Natural killer cell (primary cell): ENCODE measurements around the gene TTC38. TPM values are rescaled to one million over a fixed set of nuclear protein-coding genes. Genes with fewer than 3 reads are reported as not detected.

ENCODE experiments used
- ATAC-seq, 3 donors: fragments of 150-1000 bp in 2 of 3; fragments of 200-7000 bp in 1 of 3; cut with Tn5 transposase; 1 replicate in 1 of 3; 2 replicates in 2 of 3; pipeline ENCODE4 v1.10.0; 2021; ENCODE audit warnings: mild to moderate bottlenecking in 2 of 3, moderate library complexity in 2 of 3
- DNase-seq, 2 donors: peaks; one replicate each; pipeline versions ENCODE4 v3.0.0 to v3.0.0-alpha.2; 2013 to 2021; ENCODE audit warnings: mixed read lengths in 1 of 2
- H3K27ac ChIP-seq: one replicate; pipeline ENCODE4 v1.5.1; 2013; ENCODE audit warnings: mild to moderate bottlenecking, low read length
- H3K27me3 ChIP-seq: one replicate; pipeline ENCODE4 v1.6.1; 2013; ENCODE audit warnings: low read length; ENCODE audit not compliant: control insufficient read depth, insufficient read depth
- H3K36me3 ChIP-seq: one replicate; pipeline ENCODE4 v1.6.1; 2013; ENCODE audit warnings: low read length; ENCODE audit not compliant: control insufficient read depth, insufficient read depth
- H3K4me1 ChIP-seq: one replicate; pipeline ENCODE4 v1.6.1; 2013; ENCODE audit warnings: low read length; ENCODE audit not compliant: control insufficient read depth, insufficient read depth
- H3K4me3 ChIP-seq: one replicate; pipeline ENCODE4 v1.5.1; 2013; ENCODE audit warnings: low read length
- H3K9me3 ChIP-seq: one replicate; pipeline ENCODE4 v1.6.1; 2013; ENCODE audit warnings: low read length; ENCODE audit not compliant: control insufficient read depth, insufficient read depth
- H3K27ac Mint-ChIP-seq, 2 donors: one replicate each; pipeline ENCODE4 v1.8.0; 2022; ENCODE audit warnings: mild to moderate bottlenecking in 2 of 2, mixed read lengths in 2 of 2, moderate library complexity in 1 of 2
- H3K27me3 Mint-ChIP-seq, 2 donors: one replicate each; pipeline ENCODE4 v1.8.0; 2022; ENCODE audit warnings: low read depth in 2 of 2, mixed read lengths in 2 of 2
- H3K36me3 Mint-ChIP-seq: one replicate; pipeline ENCODE4 v1.8.0; 2022; ENCODE audit warnings: mixed read lengths
- H3K4me1 Mint-ChIP-seq, 2 donors: one replicate each; pipeline ENCODE4 v1.8.0; 2022; ENCODE audit warnings: mixed read lengths in 2 of 2
- H3K4me3 Mint-ChIP-seq: one replicate; pipeline ENCODE4 v1.8.0; 2022; ENCODE audit warnings: mild to moderate bottlenecking, moderate library complexity, mixed read lengths
- H3K9me3 Mint-ChIP-seq, 2 donors: one replicate each; pipeline ENCODE4 v1.8.0; 2022; ENCODE audit warnings: mixed read lengths in 2 of 2
- WGBS: methylation state at CpG from one replicate; pipeline ENCODE4 v1.1.7; 2013; ENCODE audit warnings: missing lambda C conversion rate; ENCODE audit not compliant: insufficient coverage; 5-methylcytosine and 5-hydroxymethylcytosine counted together
- intact Hi-C: fragments of 100-400 bp; cut with micrococcal nuclease; formaldehyde crosslinking; loops from one replicate; pipeline ENCODE4 v1.14.2; 2022
- total RNA-seq, 4 donors: library from RNA; stranded (reverse); fragments of 120-200 nt in 1 of 4; gene quantifications; one replicate each; pipeline versions ENCODE4 v1.2.3 to v1.2.4, GENCODE V29; 2013 to 2022
- TF ChIP-seq, protein P1 (sequence below): fragments of 200-600 bp; IDR thresholded peaks from one replicate; pipeline ENCODE4 v1.8.0; 2022; ENCODE audit warnings: antibody characterized with exemption

Gene TTC38
- total RNA-seq, 3 donors from 2014 or later (not counting 1 experiment from before 2014, with no cell fraction given) = 251 to 313 (median 312) TPM

- DNase-seq = no peak
- ATAC-seq = no peak
- H3K27me3 ChIP-seq = no peaks in the 10 kb centered on the region
- TF ChIP-seq, protein P1, sequence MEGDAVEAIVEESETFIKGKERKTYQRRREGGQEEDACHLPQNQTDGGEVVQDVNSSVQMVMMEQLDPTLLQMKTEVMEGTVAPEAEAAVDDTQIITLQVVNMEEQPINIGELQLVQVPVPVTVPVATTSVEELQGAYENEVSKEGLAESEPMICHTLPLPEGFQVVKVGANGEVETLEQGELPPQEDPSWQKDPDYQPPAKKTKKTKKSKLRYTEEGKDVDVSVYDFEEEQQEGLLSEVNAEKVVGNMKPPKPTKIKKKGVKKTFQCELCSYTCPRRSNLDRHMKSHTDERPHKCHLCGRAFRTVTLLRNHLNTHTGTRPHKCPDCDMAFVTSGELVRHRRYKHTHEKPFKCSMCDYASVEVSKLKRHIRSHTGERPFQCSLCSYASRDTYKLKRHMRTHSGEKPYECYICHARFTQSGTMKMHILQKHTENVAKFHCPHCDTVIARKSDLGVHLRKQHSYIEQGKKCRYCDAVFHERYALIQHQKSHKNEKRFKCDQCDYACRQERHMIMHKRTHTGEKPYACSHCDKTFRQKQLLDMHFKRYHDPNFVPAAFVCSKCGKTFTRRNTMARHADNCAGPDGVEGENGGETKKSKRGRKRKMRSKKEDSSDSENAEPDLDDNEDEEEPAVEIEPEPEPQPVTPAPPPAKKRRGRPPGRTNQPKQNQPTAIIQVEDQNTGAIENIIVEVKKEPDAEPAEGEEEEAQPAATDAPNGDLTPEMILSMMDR = no peak
- Mint-ChIP-seq H3K27ac (no peak overlapping the region), H3K27me3 (no peaks in the 10 kb centered on the region), H3K4me1 (peaks cover 0 to 5% of the 10 kb centered on the region in 2 donors), H3K9me3 (no peaks in the 10 kb centered on the region), H3K4me3 (no peak overlapping the region), H3K36me3 (no peaks in the 10 kb centered on the region)
- H3K4me3 ChIP-seq = no peak overlapping the region
- H3K4me1 ChIP-seq = peaks cover 2% of the 10 kb centered on the region
- WGBS = over 99% methylated on average over 15 of the region's 15 CpGs
- no peaks in the 10 kb centered on the region for H3K36me3 ChIP-seq
- no peaks in the 10 kb centered on the region for H3K9me3 ChIP-seq
- intact Hi-C loops = no loop called here
- no peak overlapping the region for H3K27ac ChIP-seq
Observed at GRCh38 chr22:46318576-46318975, 50.8 kb downstream of the TTC38 start.

- TF ChIP-seq, protein P1 = no peak
- Mint-ChIP-seq H3K27me3 (no peaks in the 10 kb centered on the region), H3K36me3 (no peaks in the 10 kb centered on the region), H3K9me3 (no peaks in the 10 kb centered on the region), H3K4me1 (peaks cover 0 to 5% of the 10 kb centered on the region in 2 donors), H3K4me3 (no peak overlapping the region), H3K27ac (no peak overlapping the region)
- Histone ChIP-seq H3K4me3 (no peak overlapping the region), H3K9me3 (no peaks in the 10 kb centered on the region), H3K27ac (no peak overlapping the region), H3K4me1 (no peaks in the 10 kb centered on the region), H3K36me3 (no peaks in the 10 kb centered on the region), H3K27me3 (no peaks in the 10 kb centered on the region)
- ATAC-seq = no peak
- no peak for DNase-seq
- WGBS = 98% methylated on average over 10 of the region's 10 CpGs
- intact Hi-C loops = no loop called here
Observed at GRCh38 chr22:46319319-46319718, 51.5 kb downstream of the TTC38 start.

DNA sequence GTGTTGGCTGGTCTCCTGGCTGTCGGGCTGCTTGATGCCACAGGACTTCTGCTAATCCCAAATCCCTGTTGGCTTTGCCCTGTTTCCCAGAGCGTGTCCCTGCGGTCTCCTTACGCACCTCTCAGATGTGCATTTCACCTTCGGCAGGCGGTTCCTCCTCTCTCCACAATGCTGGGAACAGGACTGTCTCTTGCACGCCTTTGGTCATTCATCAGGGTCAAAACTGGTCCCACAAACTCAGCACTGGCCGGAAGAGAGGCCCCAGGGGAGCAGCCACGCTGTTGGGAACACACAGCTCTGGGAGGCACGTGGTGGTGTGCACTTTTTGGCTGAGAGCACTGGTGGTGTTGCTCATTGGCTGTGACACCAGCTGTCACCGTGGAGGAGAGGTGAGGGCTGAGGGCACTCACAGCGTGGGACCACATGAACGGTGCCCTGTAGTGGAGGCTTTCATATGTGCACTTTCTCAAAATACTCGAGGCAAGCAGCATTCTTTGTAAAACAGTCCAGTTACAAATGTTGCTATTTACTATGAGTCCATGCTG is 52.4 kb downstream of the TTC38 start:
- Histone ChIP-seq H3K4me3 (no peak overlapping the region), H3K9me3 (no peaks in the 10 kb centered on the region), H3K27me3 (no peaks in the 10 kb centered on the region), H3K27ac (no peak overlapping the region), H3K36me3 (no peaks in the 10 kb centered on the region), H3K4me1 (no peaks in the 10 kb centered on the region)
- DNase-seq = no peak
- intact Hi-C loops = no loop called here
- 98% methylated on average over 14 of the region's 14 CpGs for WGBS
- no peak for ATAC-seq
- no peaks in the 10 kb centered on the region for H3K36me3 Mint-ChIP-seq
- no peaks in the 10 kb centered on the region for H3K9me3 Mint-ChIP-seq
- H3K27ac Mint-ChIP-seq = no peak overlapping the region
- H3K4me1 Mint-ChIP-seq = peaks cover 0 to 5% of the 10 kb centered on the region in 2 donors
- H3K27me3 Mint-ChIP-seq = no peaks in the 10 kb centered on the region
- H3K4me3 Mint-ChIP-seq = no peak overlapping the region
- TF ChIP-seq, protein P1 = no peak
